ENCODE results near the gene TBCCD1.

The TBCCD1 gene

GRCh38 chr3:186511245-186511644 lies 55.9 kb downstream of the TBCCD1 start:
- intact Hi-C loops (cut with DNase I; ENCODE audit: low total_unique reads), result no loop called here
- no peaks in the 10 kb centered on the region for H3K4me1 ChIP-seq
- TF ChIP-seq, protein P1, sequence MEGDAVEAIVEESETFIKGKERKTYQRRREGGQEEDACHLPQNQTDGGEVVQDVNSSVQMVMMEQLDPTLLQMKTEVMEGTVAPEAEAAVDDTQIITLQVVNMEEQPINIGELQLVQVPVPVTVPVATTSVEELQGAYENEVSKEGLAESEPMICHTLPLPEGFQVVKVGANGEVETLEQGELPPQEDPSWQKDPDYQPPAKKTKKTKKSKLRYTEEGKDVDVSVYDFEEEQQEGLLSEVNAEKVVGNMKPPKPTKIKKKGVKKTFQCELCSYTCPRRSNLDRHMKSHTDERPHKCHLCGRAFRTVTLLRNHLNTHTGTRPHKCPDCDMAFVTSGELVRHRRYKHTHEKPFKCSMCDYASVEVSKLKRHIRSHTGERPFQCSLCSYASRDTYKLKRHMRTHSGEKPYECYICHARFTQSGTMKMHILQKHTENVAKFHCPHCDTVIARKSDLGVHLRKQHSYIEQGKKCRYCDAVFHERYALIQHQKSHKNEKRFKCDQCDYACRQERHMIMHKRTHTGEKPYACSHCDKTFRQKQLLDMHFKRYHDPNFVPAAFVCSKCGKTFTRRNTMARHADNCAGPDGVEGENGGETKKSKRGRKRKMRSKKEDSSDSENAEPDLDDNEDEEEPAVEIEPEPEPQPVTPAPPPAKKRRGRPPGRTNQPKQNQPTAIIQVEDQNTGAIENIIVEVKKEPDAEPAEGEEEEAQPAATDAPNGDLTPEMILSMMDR (IDR thresholded peaks at IDR 0.05), result no peak
- no peak for DNase-seq
- no peak overlapping the region for H3K27ac ChIP-seq
- no peaks in the 10 kb centered on the region for H3K27me3 ChIP-seq
- H3K9me3 ChIP-seq, result no peaks in the 10 kb centered on the region
- H3K4me3 ChIP-seq, result no peak overlapping the region
- H3K36me3 ChIP-seq, result no peaks in the 10 kb centered on the region

DNA sequence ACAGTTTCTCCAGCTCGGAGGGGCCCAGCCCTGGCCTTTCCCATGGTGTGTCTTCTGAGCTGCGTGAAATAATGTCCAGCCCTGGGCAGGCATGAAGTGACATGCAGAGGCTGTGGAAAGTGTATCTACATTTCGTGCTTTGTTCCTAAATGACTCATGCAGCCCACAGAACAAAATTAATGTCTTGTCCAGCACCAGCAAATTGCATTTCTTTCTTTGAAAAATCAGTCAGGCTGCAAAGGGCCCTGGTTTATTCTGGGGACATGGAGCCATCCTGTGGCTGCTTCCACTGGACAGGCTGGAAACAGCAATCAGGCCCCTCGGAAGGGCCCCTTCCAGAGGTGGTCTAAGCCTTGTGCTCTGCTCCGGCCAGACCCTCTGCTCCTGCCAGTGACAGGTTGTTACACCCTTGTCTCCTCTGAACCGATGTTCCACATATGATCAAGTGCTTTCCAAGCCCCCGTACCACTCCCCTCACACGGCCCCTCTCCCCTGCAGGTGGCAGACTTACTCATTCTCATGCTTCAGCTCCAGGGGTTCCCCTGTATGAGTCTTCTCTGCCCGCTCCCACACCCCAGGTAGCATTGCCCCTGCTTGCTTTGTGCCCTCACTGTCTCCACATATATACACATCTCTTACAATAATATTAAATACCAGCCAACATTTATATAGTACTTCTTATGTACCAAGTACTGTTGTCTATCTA lies 56.6 kb downstream of the TBCCD1 start:
- no peaks in the 10 kb centered on the region for H3K9me3 ChIP-seq
- no peaks in the 10 kb centered on the region for H3K36me3 ChIP-seq
- H3K27me3 ChIP-seq, result no peaks in the 10 kb centered on the region
- H3K27ac ChIP-seq, result no peak overlapping the region
- TF ChIP-seq, protein P1 (IDR thresholded peaks at IDR 0.05), result no peak
- no peaks in the 10 kb centered on the region for H3K4me1 ChIP-seq
- intact Hi-C loops (cut with DNase I; ENCODE audit: low total_unique reads), result no loop called here
- no peak for DNase-seq
- no peak overlapping the region for H3K4me3 ChIP-seq

DNA sequence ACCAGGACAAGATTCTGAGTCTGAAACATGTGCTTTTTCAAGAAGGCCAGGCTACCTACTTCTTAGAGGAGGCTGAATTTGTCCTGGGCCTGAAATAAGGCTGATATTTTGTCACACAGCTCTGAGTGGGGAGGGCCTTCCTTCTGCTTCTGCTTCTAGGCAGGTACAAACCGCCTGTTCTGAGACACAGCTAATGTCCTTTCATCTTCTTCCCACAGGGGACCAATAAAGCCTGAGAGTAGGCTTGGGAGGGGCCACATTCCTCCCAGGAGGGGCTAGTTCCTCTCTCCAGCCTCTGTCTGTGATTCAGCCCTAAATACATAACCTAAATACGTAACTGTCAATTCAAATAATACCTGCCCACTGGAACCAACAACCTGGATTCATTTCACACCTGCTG lies 57.7 kb downstream of the TBCCD1 start:
- Histone ChIP-seq H3K36me3 (no peaks in the 10 kb centered on the region), H3K27me3 (no peaks in the 10 kb centered on the region), H3K4me1 (no peaks in the 10 kb centered on the region), H3K9me3 (no peaks in the 10 kb centered on the region), H3K27ac (no peak overlapping the region), H3K4me3 (no peak overlapping the region)
- intact Hi-C loops (cut with DNase I; ENCODE audit: low total_unique reads), result loop anchor here (10.0 kb wide), 1 partner anchor 155 kb away; no protein-coding TSS in a partner anchor
- TF ChIP-seq, protein P1 (IDR thresholded peaks at IDR 0.05), result no peak
- DNase-seq, result no peak

GRCh38 chr3:186506857-186507256 lies 60.3 kb downstream of the TBCCD1 start:
- Histone ChIP-seq H3K4me3 (no peak overlapping the region), H3K27ac (no peak overlapping the region), H3K4me1 (peaks cover 0 to 17% (median 3%) of the 10 kb centered on the region in 4 donors), H3K9me3 (no peaks in the 10 kb centered on the region), H3K36me3 (no peaks in the 10 kb centered on the region), H3K27me3 (no peaks in the 10 kb centered on the region)
- intact Hi-C loops (cut with DNase I; ENCODE audit: low total_unique reads), result loop anchor here (10.0 kb wide), 1 partner anchor 152 kb away; no protein-coding TSS in a partner anchor
- TF ChIP-seq, protein P1 (IDR thresholded peaks at IDR 0.05), result no peak
- DNase-seq, result no peak

- Histone ChIP-seq H3K27ac (no peak overlapping the region), H3K4me3 (no peak overlapping the region), H3K4me1 (peaks cover 0 to 17% (median 3%) of the 10 kb centered on the region in 4 donors), H3K36me3 (no peaks in the 10 kb centered on the region), H3K9me3 (no peaks in the 10 kb centered on the region), H3K27me3 (no peaks in the 10 kb centered on the region)
- DNase-seq, result no peak
- intact Hi-C loops (cut with DNase I; ENCODE audit: low total_unique reads), result loop anchor here (10.0 kb wide), 1 partner anchor 151 kb away; no protein-coding TSS in a partner anchor
- TF ChIP-seq, protein P1 (IDR thresholded peaks at IDR 0.05), result no peak
Observed at GRCh38 chr3:186506191-186506739, 60.9 kb downstream of the TBCCD1 start.
